GM04504 (cell line): ENCODE measurements around the gene RNU6-9.
"Not testable (repeated sequence)": the region's sequence is repeated elsewhere in the genome, so short reads cannot be mapped to it uniquely, and the experiment has no call there.

Experiments
- DNase-seq: peaks from one replicate; pipeline ENCODE4 v3.0.0-alpha.2; 2012; ENCODE audit warnings: low read depth

Gene RNU6-9

GRCh38 chr19:861756-862580, 31.3 kb upstream of the RNU6-9 start:
- DNase-seq: no peak

DNA sequence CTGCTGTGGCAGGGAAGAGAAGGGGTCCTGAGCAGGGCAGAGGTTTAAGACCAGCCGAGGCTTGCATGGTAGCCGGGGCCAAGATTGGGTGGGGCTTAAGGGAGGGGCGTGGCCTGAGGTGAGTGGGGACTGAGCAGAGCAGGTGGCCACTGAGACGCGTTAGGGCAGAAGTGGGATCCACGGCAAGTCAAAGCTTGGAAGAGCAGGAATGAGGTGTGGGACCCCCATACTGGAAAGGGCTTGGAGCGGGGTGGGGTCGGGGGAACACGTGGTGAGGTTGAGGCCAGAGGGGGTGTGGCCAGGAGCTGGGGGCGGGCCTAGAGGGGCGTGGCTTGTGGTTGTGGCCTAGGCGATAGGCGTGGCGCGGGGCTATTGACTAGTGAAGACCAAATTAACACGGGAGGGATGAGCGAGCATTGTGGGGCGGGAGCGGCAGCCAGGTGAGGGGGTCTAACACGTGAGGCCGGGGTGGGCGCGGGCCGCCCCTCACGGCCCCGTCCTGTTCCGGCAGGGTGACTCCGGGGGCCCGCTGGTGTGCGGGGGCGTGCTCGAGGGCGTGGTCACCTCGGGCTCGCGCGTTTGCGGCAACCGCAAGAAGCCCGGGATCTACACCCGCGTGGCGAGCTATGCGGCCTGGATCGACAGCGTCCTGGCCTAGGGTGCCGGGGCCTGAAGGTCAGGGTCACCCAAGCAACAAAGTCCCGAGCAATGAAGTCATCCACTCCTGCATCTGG, 30.5 kb upstream of the RNU6-9 start:
- no peak for DNase-seq

DNA sequence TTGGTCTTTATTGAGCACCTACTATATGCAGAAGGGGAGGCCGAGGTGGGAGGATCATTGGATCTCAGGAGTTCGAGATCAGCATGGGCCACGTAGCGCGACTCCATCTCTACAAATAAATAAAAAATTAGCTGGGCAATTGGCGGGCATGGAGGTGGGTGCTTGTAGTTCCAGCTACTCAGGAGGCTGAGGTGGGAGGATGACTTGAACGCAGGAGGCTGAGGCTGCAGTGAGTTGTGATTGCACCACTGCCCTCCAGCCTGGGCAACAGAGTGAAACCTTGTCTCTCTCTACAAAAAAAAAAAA, 30.0 kb upstream of the RNU6-9 start:
- no peak for DNase-seq

- no peak for DNase-seq
Measured at GRCh38 chr19:866769-867300, 26.4 kb upstream of the RNU6-9 start.

GRCh38 chr19:867301-867793, 25.9 kb upstream of the RNU6-9 start:
- DNase-seq: no peak

GRCh38 chr19:867855-868457, 25.3 kb upstream of the RNU6-9 start:
- no peak for DNase-seq

DNA sequence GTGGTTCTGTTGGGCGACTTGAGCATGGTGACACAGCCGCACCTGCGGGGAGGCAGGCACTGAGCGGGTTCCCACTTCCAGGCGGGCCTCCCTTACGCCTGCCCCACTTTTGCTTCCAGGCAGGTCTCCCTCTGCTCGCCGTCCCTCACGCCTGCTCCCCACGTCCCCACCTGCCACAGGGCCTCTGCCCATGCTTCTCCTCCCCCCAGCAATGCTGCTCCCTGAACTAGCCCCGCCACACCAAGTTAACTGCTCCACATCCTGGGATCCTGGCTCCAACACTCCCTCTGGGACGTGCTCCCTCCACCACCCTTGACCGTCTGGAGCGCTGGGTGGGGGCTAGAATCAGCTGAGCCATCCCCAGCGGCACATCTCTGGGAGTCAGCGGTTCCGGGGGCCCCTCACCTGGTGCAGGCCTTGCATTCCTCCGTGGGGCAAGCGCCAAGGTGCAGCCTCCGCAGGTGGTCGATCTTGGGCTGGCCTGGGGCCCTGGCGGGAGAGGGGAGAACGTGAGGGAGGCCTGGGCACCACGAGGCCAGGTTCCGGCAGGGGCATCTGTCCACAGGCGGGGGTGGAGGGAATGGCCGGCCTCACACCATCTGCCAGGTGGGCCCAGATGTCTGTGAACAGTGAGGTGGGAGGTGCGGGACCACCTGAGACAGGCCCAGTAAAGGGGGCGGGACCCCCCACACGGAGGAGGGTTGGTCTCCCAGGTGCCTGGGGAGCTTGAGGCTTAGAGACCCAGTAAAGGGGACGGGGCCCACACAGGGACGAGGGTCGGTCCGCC, 24.6 kb upstream of the RNU6-9 start:
- no peak for DNase-seq

DNA sequence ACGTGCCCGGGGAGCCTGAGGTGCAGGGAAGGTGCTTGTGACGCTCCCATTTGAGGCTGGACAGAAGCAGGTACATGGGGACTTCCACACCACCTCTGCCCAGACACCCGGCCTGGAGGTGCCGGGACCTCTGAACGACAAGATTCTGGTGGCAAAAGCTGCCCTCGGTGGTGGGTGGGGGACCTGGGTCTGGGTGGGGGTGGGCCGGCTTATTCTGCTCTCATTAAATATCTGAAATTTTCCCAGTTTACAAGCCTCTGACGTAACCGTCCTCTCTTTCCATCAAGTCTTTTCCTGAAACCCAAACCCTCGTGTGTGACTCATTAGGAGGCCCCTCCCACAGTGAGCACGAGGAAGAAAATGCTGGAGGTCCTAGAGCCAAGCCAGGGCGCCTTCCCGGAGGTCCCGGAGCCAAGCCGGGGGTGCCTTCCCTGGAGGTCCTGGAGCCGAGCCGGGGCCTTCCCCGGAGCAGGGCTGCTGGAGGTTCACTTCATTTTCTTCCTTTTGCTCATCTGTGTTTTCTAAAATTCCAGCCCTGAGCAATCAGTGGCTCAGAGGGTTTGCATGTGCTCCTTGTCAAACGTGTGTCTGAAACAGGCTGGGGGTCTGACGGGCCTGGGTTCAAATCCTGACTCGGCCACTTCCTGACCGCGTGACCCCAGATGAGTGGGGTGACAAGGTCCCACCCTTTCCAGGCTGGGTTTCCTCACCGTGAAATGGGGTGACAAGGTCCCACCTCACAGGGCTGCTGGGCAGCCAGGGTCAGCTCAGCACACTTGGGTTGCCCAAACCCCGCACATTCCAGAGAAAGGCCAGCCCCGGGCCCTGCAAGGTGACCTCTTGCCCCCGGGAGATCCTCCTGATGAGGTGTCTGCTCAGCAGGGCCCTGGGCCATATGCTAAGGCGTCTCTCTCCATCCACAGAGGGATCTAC, 23.8 kb upstream of the RNU6-9 start:
- peak; percentile 92 for DNase-seq

GRCh38 chr19:870314-870713, 23.0 kb upstream of the RNU6-9 start:
- DNase-seq: no peak

GRCh38 chr19:870963-871401, 22.3 kb upstream of the RNU6-9 start:
- DNase-seq: no peak

- DNase-seq: no peak
Measured at GRCh38 chr19:871446-872265, 21.6 kb upstream of the RNU6-9 start.

DNA sequence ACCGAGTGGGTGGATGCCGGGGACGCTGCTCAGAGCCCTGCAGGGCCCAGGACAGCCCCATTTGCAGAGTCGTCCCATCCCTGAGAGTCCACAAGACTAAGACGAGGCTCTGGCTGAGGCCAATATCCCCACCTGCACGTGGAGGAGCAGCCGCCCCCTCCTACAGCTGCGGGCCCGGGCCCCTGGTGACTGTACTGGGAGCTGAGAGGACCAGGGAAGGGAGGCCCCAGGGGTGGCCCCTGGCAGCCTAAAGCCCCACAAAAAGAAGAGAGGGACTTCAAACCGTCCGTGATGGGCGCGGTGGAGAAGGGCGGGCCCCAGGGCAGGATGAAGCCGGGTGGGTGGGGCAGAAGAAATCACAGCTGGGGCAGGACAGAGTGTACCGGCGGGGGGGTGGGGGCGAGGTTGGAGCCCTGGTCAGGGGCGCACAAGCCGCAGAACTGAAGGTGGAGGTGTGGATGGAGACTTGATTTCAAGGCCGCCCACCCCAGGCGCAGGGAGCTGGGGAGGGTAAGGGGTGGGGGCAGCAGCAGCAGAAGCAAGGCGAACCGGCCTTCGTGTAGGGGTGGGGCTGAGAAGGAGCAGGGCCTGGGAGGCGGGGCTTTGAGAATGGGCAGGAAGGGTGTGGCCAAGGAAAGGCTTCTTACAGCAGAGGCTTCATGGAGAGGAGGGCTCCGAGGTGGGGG, 20.9 kb upstream of the RNU6-9 start:
- peak; percentile 62 for DNase-seq

- peak; percentile 68 for DNase-seq
Measured at GRCh38 chr19:873084-873483, 20.2 kb upstream of the RNU6-9 start.

DNA sequence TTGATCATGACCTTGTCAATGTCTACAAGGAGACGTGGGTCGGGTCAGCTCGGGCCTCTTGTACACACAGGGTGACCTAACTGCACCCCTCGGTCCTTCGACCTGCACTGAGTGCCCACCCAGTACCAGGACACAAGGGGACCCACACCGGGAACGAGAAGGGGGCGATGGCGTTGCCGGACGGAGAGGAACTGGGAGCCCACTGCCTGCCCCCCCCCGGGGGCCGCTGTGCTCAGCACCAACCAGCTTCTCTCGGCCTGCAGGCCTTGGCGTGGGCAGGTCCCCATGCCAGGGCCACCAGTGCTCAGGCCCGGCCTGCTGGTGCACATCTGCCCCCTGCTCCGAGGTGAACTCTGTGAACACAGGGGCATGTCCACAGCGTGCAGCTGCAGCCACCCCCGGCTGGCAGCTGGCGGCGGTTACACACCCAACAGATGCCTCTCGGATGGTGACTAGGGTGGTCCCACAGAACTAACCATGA, 19.7 kb upstream of the RNU6-9 start:
- DNase-seq: no peak

DNA sequence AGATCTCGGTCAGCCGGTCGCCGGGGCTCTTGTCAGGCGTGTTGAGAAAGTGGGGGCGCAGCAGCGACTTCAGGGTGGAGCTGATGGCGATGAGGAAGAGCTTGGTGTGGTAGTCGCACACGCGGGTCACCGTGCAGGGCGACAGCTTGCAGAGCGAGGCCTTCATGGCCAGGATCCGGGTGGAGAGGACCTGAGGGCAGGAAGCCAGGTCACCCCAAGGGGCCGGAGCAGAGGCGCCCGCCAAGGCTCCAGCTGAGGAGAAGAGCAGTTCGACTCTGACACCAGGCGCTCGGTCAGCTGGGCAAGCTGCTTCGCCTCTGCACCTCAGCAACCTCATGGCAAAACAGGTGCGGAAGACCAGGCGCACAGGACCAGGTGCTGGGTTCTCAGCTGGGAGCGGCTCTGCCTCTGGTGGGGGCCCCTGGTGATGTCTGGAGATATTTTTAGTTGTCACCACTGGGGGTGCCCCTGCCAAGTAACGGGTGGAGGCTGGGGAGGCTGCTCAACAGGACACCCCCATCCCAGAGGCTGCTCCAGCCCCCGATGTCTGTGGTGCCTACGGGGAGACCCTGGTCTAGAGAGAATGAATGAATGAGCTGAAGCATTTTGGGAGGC, 17.9 kb upstream of the RNU6-9 start:
- DNase-seq: no peak

DNA sequence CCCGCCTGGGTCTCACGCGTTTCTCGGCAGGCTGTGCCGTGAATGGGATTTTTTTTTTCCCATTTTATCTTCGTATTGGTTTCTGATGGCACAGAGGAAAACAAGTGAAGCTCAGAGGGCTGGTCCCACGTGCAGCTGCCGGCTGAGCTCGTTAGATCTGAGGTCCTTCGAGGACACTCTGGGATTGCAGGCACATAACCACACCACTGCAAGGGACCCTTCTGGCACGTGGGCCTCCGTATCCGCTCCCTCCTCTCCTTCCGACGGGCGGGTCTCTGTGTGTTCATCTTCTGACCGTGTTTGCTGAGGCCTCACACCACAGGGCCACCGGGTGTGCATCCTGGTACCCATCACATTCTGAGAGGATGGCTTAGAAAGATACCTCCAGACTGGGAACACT, 17.2 kb upstream of the RNU6-9 start:
- no peak for DNase-seq

DNA sequence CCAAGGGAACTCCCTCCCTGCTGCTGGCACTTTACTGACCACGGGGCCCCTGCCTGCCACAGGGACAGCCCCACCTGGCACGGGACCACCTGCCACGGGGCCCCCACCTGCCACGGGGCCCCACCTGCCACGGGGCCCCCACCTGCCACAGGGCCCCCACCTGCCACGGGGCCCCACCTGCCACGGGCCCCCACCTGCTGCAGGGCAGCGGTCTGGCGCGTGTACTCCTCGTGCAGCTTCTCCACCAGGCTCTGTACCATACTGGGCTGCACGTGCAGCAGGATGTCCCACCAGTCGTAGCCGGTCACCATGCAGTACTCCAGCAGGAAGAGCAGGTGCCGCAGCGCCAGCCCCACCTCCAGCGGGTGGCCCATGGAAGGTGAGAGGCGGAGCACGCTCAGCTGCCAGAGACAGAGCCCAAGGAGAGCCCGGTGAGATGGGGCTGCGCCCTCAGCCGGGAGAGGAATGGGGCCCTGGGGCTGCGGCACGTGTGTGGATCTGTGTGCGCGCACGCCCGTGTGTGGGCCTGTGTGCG, 16.4 kb upstream of the RNU6-9 start:
- DNase-seq: no peak

- DNase-seq: not testable (repeated sequence)
Measured at GRCh38 chr19:877992-878660, 15.2 kb upstream of the RNU6-9 start.
